SH-SY5Y (cell line): ENCODE measurements around the gene UBR2.

ENCODE experiments used
- GATA2 ChIP-seq: IDR thresholded peaks from 2 replicates; pipeline ENCODE4 v1.6.1; 2011; ENCODE audit warnings: mild to moderate bottlenecking, low read depth, low read length
- GATA3 ChIP-seq: IDR thresholded peaks from 2 replicates; pipeline ENCODE4 v1.6.1; 2011; ENCODE audit warnings: low read depth, mild to moderate bottlenecking, low read length, moderate library complexity

- TF ChIP-seq GATA3, result no peak
- no peak for TF ChIP-seq GATA2
Measured at GRCh38 chr6:42708096-42708495, 144.3 kb downstream of the UBR2 start.
